Ishikawa (cell line): ENCODE results near the gene RIPOR3.

Source experiments
- CEBPB ChIP-seq: IDR thresholded peaks from 2 replicates; pipeline ENCODE4 v1.6.1; 2012
- CREB1 ChIP-seq: IDR thresholded peaks from 2 replicates; pipeline ENCODE4 v1.6.1; 2012; ENCODE audit warnings: low read depth
- EGR1 ChIP-seq: IDR thresholded peaks from 2 replicates; pipeline ENCODE4 v1.6.1; 2012
- EP300 ChIP-seq: IDR thresholded peaks from 2 replicates; pipeline ENCODE4 v1.6.1; 2012; ENCODE audit warnings: borderline replicate concordance
- FOXM1 ChIP-seq: IDR thresholded peaks from 2 replicates; pipeline ENCODE4 v1.6.1; 2012; ENCODE audit warnings: low read depth, borderline replicate concordance
- MAX ChIP-seq: IDR thresholded peaks from 2 replicates; pipeline ENCODE4 v1.6.1; 2012
- NFIC ChIP-seq: IDR thresholded peaks from 2 replicates; pipeline ENCODE4 v1.6.1; 2012
- RAD21 ChIP-seq: IDR thresholded peaks from 2 replicates; pipeline ENCODE4 v1.6.1; 2012; ENCODE audit warnings: low read depth
- REST ChIP-seq: IDR thresholded peaks from 2 replicates; pipeline ENCODE4 v1.6.1; 2012; ENCODE audit warnings: low read depth, mild to moderate bottlenecking
- TAF1 ChIP-seq: IDR thresholded peaks from 2 replicates; pipeline ENCODE4 v1.6.1; 2012; ENCODE audit warnings: low read depth, mild to moderate bottlenecking
- TCF12 ChIP-seq: IDR thresholded peaks from 2 replicates; pipeline ENCODE4 v1.6.1; 2012; ENCODE audit warnings: low read depth
- TEAD4 ChIP-seq: IDR thresholded peaks from 2 replicates; pipeline ENCODE4 v1.6.1; 2012
- USF1 ChIP-seq: IDR thresholded peaks from 2 replicates; pipeline ENCODE4 v1.6.1; 2012
- YY1 ChIP-seq: IDR thresholded peaks from 2 replicates; pipeline ENCODE4 v1.6.1; 2012; ENCODE audit warnings: low read depth
- ZBTB7A ChIP-seq: IDR thresholded peaks from 2 replicates; pipeline ENCODE4 v1.6.1; 2012; ENCODE audit warnings: low read depth

The RIPOR3 gene

DNA sequence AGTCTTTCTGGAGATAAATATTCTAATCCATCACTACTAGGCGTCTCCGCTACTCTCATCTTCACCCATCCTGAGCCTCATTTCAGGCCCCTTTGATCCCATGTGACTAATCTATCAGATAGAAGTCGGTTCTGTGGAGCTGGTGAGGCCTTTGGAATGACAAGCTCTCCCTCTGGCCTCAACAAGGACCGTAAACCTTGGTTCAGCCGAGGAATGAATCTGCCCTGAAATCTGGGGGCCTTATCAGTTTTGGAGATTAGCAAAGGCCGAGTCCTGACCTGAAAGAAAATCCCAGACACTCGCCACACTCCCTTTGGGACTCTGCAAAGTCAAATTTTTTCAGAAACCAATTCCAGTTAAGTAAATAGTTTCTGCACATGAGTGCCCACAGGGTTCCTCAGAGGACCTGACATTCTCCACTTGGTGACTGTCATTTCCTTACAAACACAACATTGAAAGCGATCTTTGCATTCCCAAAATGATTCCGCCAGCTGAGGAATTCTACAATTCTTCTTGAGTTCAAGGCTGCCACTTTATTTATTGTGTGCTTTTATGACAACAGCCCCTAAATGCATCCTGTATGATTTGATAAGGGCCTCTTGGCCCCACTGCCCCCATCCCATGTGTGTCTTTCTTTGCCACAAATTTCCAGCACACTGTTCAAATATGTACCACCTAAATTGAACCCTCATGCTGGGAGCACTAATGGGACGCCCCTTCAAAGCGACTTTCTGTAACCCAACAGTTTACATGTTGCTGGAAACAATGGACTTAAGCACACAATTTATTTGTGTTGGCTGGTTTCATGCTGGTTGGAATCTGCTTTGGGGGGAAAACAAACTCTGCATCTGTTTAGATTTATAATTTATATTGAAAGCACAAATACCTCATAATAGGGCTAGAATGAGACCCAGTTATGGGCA, 10.0 kb upstream of the RIPOR3 start:
- TF ChIP-seq RAD21, result no peak
- no peak for TF ChIP-seq TEAD4
- no peak for TF ChIP-seq EGR1
- TF ChIP-seq CEBPB, result no peak
- no peak for TF ChIP-seq FOXM1
- no peak for TF ChIP-seq MAX
- TF ChIP-seq USF1, result no peak
- TF ChIP-seq ZBTB7A, result no peak
- no peak for TF ChIP-seq YY1
- no peak for TF ChIP-seq REST
- TF ChIP-seq TAF1, result no peak
- TF ChIP-seq EP300, result no peak
- TF ChIP-seq TCF12, result no peak
- TF ChIP-seq NFIC, result no peak
- no peak for TF ChIP-seq CREB1

DNA sequence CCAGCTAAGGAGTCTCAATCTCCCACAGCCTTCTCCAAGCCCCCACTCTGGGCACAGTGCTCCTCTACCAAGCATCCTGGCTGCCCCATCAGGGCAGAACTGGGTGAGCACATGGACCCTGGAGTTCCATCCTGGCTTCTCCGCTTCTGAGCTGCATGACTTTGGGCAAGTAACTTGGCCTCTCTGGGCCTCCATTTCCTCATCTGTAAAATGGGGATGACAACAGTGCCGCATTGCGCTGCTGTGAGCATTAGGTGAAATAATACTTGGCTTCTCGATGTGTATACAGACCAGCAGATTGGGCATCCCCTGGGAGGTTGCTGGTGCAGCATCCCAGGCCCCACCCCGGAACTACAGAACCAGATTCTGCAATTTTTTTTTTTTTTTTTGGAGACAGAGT, 8.3 kb upstream of the RIPOR3 start:
- TF ChIP-seq FOXM1, result no peak

- TF ChIP-seq USF1 (no peak), ZBTB7A (no peak), REST (no peak), FOXM1 (no peak), TAF1 (no peak), RAD21 (no peak), YY1 (no peak), CEBPB (no peak), TEAD4 (no peak), CREB1 (no peak)
These were observed 4.0 kb upstream of the RIPOR3 start for GRCh38 chr20:50695135-50695872.

- TF ChIP-seq EP300 (no peak), CREB1 (no peak), RAD21 (no peak), TCF12 (no peak), REST (no peak)
These were observed 3.2 kb upstream of the RIPOR3 start for GRCh38 chr20:50694379-50695134.
